ENCODE data around the gene SQSTM1. TPM values are rescaled to one million over a fixed set of nuclear protein-coding genes. Genes with fewer than 3 reads are reported as not detected.

SQSTM1 gene
- total and polyA plus RNA-seq, 9 of the 15 experiments (the other 6 are each of a cell fraction or from before 2014, with no cell fraction given), result 5.6 to 148 (median 64.0) TPM

DNA sequence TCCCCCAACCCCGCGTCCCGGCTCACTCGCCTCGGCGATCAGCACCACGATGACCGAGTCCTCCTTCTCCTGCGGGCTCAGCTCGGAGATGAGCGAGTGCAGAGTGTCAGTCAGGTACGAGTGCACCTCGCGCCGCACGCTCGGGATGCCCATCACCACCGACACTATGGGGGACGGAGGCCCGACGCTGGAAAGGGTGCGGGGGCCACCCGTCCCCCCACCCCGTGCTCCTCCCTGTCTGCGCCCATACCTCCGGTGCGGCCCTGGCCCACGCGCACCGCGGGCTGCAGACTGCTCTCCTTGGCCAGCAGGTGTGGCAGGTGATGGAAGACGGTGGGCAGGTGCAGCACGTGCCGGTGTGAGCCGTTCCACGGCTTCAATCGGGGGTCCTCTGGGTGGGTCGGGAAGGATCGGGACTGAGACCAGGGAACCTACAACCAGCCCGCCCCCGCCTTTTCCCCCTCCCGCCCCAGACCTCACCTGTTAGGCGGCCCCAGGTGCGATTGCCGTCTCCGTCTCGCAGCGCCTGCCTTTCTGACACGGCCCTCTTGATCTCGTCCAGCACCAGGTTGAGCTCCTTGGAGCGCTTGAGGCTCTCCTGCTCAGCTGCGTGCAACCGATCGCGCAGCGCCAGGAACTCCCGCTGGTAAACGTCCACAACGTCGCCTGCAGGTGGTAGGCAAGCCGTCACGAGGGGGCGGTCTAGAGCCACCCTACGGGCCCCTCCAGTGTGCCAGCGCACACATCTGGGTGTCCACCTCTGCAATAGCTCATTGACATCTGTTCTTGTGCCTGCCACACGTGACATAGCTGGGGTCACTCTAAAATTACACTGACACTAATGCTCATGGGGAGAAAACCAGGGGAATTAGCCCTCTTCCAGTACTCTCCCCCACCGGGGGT, 19.1 kb upstream of the SQSTM1 start (continued):
- TF ChIP-seq, protein P1, sequence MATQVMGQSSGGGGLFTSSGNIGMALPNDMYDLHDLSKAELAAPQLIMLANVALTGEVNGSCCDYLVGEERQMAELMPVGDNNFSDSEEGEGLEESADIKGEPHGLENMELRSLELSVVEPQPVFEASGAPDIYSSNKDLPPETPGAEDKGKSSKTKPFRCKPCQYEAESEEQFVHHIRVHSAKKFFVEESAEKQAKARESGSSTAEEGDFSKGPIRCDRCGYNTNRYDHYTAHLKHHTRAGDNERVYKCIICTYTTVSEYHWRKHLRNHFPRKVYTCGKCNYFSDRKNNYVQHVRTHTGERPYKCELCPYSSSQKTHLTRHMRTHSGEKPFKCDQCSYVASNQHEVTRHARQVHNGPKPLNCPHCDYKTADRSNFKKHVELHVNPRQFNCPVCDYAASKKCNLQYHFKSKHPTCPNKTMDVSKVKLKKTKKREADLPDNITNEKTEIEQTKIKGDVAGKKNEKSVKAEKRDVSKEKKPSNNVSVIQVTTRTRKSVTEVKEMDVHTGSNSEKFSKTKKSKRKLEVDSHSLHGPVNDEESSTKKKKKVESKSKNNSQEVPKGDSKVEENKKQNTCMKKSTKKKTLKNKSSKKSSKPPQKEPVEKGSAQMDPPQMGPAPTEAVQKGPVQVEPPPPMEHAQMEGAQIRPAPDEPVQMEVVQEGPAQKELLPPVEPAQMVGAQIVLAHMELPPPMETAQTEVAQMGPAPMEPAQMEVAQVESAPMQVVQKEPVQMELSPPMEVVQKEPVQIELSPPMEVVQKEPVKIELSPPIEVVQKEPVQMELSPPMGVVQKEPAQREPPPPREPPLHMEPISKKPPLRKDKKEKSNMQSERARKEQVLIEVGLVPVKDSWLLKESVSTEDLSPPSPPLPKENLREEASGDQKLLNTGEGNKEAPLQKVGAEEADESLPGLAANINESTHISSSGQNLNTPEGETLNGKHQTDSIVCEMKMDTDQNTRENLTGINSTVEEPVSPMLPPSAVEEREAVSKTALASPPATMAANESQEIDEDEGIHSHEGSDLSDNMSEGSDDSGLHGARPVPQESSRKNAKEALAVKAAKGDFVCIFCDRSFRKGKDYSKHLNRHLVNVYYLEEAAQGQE (IDR thresholded peaks at IDR 0.05; ENCODE audit: borderline replicate concordance), result peak; percentile 41
- TF ChIP-seq, protein P1 (CRISPR knock-in tag; IDR thresholded peaks at IDR 0.05; ENCODE audit: low read depth), result no peak
- TF ChIP-seq, protein P2, sequence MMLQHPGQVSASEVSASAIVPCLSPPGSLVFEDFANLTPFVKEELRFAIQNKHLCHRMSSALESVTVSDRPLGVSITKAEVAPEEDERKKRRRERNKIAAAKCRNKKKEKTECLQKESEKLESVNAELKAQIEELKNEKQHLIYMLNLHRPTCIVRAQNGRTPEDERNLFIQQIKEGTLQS (IDR thresholded peaks at IDR 0.05), result peak; percentile 53; the same call in 1 of the 2 replicates
- TF ChIP-seq, protein P2 (CRISPR knock-in tag; conservative IDR thresholded peaks at IDR 0.05), result no peak
- no peak for TF ChIP-seq ZKSCAN1 (IDR thresholded peaks at IDR 0.05; ENCODE audit: low read depth, low read length)
- TF ChIP-seq HCFC1 (IDR thresholded peaks at IDR 0.05; ENCODE audit: low read depth, low read length), result no peak
- TF ChIP-seq BRCA1 (IDR thresholded peaks at IDR 0.05), result no peak
- TF ChIP-seq BRCA1 (CRISPR knock-in tag; IDR thresholded peaks at IDR 0.05), result no peak
- TF ChIP-seq ZBTB1 (CRISPR knock-in tag; IDR thresholded peaks at IDR 0.05; ENCODE audit: borderline replicate concordance, low read depth), result no peak
- TF ChIP-seq BRD9 (IDR thresholded peaks at IDR 0.05; ENCODE audit: low read depth, partially characterized antibody), result no peak
- TF ChIP-seq RBM34 (IDR thresholded peaks at IDR 0.05; ENCODE audit: borderline replicate concordance, insufficient read depth, low read length), result no peak
- TF ChIP-seq SNIP1 (IDR thresholded peaks at IDR 0.05; ENCODE audit: low read depth), result no peak
- TF ChIP-seq CTBP1 (IDR thresholded peaks at IDR 0.05; ENCODE audit: borderline replicate concordance), result no peak
- no peak for TF ChIP-seq ARNT (IDR thresholded peaks at IDR 0.05)
- TF ChIP-seq, protein P3, sequence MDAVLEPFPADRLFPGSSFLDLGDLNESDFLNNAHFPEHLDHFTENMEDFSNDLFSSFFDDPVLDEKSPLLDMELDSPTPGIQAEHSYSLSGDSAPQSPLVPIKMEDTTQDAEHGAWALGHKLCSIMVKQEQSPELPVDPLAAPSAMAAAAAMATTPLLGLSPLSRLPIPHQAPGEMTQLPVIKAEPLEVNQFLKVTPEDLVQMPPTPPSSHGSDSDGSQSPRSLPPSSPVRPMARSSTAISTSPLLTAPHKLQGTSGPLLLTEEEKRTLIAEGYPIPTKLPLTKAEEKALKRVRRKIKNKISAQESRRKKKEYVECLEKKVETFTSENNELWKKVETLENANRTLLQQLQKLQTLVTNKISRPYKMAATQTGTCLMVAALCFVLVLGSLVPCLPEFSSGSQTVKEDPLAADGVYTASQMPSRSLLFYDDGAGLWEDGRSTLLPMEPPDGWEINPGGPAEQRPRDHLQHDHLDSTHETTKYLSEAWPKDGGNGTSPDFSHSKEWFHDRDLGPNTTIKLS (IDR thresholded peaks at IDR 0.05; ENCODE audit: borderline replicate concordance, low read depth), result no peak
- no peak for TF ChIP-seq CREB1 (IDR thresholded peaks at IDR 0.05)
- TF ChIP-seq CREB1 (CRISPR knock-in tag; IDR thresholded peaks at IDR 0.05), result no peak
- TF ChIP-seq ZNF586 (CRISPR knock-in tag; conservative IDR thresholded peaks at IDR 0.05), result no peak
- TF ChIP-seq HMG20B (CRISPR knock-in tag; IDR thresholded peaks at IDR 0.05), result no peak

All from K562 (cell line).